Measurements from ENCODE around the gene CPEB4.

GRCh38 chr5:174010365-174010764, 122.2 kb downstream of the CPEB4 start:
- TF ChIP-seq CTCF (IDR thresholded peaks at IDR 0.05) (no peak), POLR2A (IDR thresholded peaks at IDR 0.05) (no peak)

Data from adrenal gland (tissue), 5 donors.